Esophagus squamous epithelium (tissue), 4 donors: Measurements from ENCODE around the gene TSPAN12.

ENCODE experiments used
- POLR2A ChIP-seq, 4 donors: fragments of 450-650 bp; IDR thresholded peaks; one replicate each; pipeline ENCODE4 v1.6.1; 2017; ENCODE audit warnings: antibody characterized with exemption in 4 of 4, mild to moderate bottlenecking in 4 of 4, moderate library complexity in 3 of 4
- TF ChIP-seq, protein P1 (sequence below), 6 experiments: fragments of 450-650 bp in 4 of 6; fragments of 200-600 bp in 2 of 6; sonication (generic) in 2 of 6; IDR thresholded peaks; one replicate each; pipeline ENCODE4 v1.5.1; 2016 to 2019; ENCODE audit warnings: antibody characterized with exemption in 6 of 6, mild to moderate bottlenecking in 4 of 6, moderate library complexity in 4 of 6

GRCh38 chr7:120797026-120797645, 60.8 kb downstream of the TSPAN12 start:
- TF ChIP-seq, protein P1, sequence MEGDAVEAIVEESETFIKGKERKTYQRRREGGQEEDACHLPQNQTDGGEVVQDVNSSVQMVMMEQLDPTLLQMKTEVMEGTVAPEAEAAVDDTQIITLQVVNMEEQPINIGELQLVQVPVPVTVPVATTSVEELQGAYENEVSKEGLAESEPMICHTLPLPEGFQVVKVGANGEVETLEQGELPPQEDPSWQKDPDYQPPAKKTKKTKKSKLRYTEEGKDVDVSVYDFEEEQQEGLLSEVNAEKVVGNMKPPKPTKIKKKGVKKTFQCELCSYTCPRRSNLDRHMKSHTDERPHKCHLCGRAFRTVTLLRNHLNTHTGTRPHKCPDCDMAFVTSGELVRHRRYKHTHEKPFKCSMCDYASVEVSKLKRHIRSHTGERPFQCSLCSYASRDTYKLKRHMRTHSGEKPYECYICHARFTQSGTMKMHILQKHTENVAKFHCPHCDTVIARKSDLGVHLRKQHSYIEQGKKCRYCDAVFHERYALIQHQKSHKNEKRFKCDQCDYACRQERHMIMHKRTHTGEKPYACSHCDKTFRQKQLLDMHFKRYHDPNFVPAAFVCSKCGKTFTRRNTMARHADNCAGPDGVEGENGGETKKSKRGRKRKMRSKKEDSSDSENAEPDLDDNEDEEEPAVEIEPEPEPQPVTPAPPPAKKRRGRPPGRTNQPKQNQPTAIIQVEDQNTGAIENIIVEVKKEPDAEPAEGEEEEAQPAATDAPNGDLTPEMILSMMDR (IDR thresholded peaks at IDR 0.05), result no peak
- TF ChIP-seq POLR2A (IDR thresholded peaks at IDR 0.05), result no peak
